A549 (cell line): ENCODE results near the gene LRRFIP2.

Experiments
- CHD2 ChIP-seq: fragments of 150-350 bp; IDR thresholded peaks from 2 replicates; pipeline ENCODE4 v1.6.1; 2014; ENCODE audit warnings: low read length; ENCODE audit not compliant: partially characterized antibody
- EP300 ChIP-seq, 2 experiments: fragments of >200 bp; sonication (Bioruptor Twin); formaldehyde crosslinking; IDR thresholded peaks; 2 replicates in 1 of 2; 3 replicates in 1 of 2; pipeline ENCODE4 v1.6.1; 2016 to 2017
- HEYL ChIP-seq: fragments of 250-450 bp; sonication (Bioruptor Pico); IDR thresholded peaks from 2 replicates; pipeline ENCODE4 v1.8.0; 2021; ENCODE audit warnings: mild to moderate bottlenecking, moderate library complexity
- POLR2A ChIP-seq: IDR thresholded peaks from 2 replicates; pipeline ENCODE4 v1.6.1; 2012; ENCODE audit warnings: mild to moderate bottlenecking, low read length
- RAD21 ChIP-seq, 2 experiments: fragments of >200 bp in 1 of 2; sonication (Bioruptor Twin) in 1 of 2; formaldehyde crosslinking in 1 of 2; IDR thresholded peaks in 1 of 2; conservative IDR thresholded peaks in 1 of 2; 2 replicates in 1 of 2; 3 replicates in 1 of 2; pipeline ENCODE4 v1.6.1; 2012 to 2018; ENCODE audit warnings: inconsistent platforms in 1 of 2
- TF ChIP-seq, protein P1 (sequence below): fragments of >200 bp; sonication (Bioruptor Twin); formaldehyde crosslinking; IDR thresholded peaks from 3 replicates; pipeline ENCODE4 v1.5.1; 2016
- TF ChIP-seq, protein P2 (sequence below): fragments of >200 bp; sonication (Bioruptor Twin); formaldehyde crosslinking; IDR thresholded peaks from 3 replicates; pipeline ENCODE4 v1.6.1; 2016

DNA sequence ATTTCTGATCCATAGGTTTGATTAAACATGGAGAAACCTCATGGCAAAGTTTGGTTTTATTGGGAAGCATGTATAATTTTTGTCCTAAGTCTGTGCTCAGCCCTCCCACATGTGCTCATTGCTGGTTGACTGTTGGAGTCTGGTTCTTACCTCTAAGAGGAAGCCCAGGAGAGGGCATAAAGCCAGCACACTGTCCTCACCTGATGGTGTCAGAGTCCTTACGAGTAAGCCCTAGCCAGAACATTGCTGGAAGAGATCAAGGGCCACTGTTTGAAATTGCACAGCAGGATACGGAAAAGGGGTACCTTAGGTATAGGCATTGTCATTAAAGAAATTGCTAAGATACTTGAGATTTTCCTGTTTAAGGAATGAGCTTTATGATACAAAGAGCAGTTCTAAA lies 159.8 kb downstream of the LRRFIP2 start:
- TF ChIP-seq, protein P1, sequence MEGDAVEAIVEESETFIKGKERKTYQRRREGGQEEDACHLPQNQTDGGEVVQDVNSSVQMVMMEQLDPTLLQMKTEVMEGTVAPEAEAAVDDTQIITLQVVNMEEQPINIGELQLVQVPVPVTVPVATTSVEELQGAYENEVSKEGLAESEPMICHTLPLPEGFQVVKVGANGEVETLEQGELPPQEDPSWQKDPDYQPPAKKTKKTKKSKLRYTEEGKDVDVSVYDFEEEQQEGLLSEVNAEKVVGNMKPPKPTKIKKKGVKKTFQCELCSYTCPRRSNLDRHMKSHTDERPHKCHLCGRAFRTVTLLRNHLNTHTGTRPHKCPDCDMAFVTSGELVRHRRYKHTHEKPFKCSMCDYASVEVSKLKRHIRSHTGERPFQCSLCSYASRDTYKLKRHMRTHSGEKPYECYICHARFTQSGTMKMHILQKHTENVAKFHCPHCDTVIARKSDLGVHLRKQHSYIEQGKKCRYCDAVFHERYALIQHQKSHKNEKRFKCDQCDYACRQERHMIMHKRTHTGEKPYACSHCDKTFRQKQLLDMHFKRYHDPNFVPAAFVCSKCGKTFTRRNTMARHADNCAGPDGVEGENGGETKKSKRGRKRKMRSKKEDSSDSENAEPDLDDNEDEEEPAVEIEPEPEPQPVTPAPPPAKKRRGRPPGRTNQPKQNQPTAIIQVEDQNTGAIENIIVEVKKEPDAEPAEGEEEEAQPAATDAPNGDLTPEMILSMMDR, result no peak
- TF ChIP-seq EP300 (IDR thresholded peaks at IDR 0.05) (no peak), POLR2A (no peak), RAD21 (conservative IDR thresholded peaks at IDR 0.05 in 1 of 2, IDR thresholded peaks at IDR 0.05 in 1 of 2) (no peak), HEYL (CRISPR knock-in tag) (no peak), CHD2 (no peak)
- TF ChIP-seq, protein P2, sequence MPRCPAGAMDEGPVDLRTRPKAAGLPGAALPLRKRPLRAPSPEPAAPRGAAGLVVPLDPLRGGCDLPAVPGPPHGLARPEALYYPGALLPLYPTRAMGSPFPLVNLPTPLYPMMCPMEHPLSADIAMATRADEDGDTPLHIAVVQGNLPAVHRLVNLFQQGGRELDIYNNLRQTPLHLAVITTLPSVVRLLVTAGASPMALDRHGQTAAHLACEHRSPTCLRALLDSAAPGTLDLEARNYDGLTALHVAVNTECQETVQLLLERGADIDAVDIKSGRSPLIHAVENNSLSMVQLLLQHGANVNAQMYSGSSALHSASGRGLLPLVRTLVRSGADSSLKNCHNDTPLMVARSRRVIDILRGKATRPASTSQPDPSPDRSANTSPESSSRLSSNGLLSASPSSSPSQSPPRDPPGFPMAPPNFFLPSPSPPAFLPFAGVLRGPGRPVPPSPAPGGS, result no peak
